ENCODE results near the gene ARRB1.

ARRB1 gene

GRCh38 chr11:75262961-75263852 lies 88.3 kb downstream of the ARRB1 start:
- TF ChIP-seq, protein P1, sequence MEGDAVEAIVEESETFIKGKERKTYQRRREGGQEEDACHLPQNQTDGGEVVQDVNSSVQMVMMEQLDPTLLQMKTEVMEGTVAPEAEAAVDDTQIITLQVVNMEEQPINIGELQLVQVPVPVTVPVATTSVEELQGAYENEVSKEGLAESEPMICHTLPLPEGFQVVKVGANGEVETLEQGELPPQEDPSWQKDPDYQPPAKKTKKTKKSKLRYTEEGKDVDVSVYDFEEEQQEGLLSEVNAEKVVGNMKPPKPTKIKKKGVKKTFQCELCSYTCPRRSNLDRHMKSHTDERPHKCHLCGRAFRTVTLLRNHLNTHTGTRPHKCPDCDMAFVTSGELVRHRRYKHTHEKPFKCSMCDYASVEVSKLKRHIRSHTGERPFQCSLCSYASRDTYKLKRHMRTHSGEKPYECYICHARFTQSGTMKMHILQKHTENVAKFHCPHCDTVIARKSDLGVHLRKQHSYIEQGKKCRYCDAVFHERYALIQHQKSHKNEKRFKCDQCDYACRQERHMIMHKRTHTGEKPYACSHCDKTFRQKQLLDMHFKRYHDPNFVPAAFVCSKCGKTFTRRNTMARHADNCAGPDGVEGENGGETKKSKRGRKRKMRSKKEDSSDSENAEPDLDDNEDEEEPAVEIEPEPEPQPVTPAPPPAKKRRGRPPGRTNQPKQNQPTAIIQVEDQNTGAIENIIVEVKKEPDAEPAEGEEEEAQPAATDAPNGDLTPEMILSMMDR (IDR thresholded peaks at IDR 0.05; ENCODE audit: control extremely low read depth, extremely low read depth, low read depth, missing control alignments): no peak
- ChIA-PET CTCF (interaction anchor here (1.1 to 3.1 kb wide), 8 partner anchors 8 to 123 kb away, joined by 3 to 9 read pairs (median 4); no protein-coding TSS in a partner anchor), POLR2A (no interaction called here)
- no peak for DNase-seq (ENCODE audit: extremely low spot score)

GRCh38 chr11:75262436-75262835 lies 89.0 kb downstream of the ARRB1 start:
- ChIA-PET CTCF (interaction anchor here (1.1 to 3.1 kb wide), 7 partner anchors 8 to 122 kb away, joined by 3 to 9 read pairs (median 5); no protein-coding TSS in a partner anchor), POLR2A (no interaction called here)
- DNase-seq (ENCODE audit: extremely low spot score): no peak
- TF ChIP-seq, protein P1 (IDR thresholded peaks at IDR 0.05; ENCODE audit: control extremely low read depth, extremely low read depth, low read depth, missing control alignments): no peak

- ChIA-PET CTCF (interaction anchor here (1.3 to 3.1 kb wide), 7 partner anchors 9 to 121 kb away, joined by 4 to 9 read pairs (median 5); no protein-coding TSS in a partner anchor), POLR2A (no interaction called here)
- TF ChIP-seq, protein P1 (IDR thresholded peaks at IDR 0.05; ENCODE audit: control extremely low read depth, extremely low read depth, low read depth, missing control alignments): no peak
Observed at GRCh38 chr11:75261902-75262361, 89.5 kb downstream of the ARRB1 start.

DNA sequence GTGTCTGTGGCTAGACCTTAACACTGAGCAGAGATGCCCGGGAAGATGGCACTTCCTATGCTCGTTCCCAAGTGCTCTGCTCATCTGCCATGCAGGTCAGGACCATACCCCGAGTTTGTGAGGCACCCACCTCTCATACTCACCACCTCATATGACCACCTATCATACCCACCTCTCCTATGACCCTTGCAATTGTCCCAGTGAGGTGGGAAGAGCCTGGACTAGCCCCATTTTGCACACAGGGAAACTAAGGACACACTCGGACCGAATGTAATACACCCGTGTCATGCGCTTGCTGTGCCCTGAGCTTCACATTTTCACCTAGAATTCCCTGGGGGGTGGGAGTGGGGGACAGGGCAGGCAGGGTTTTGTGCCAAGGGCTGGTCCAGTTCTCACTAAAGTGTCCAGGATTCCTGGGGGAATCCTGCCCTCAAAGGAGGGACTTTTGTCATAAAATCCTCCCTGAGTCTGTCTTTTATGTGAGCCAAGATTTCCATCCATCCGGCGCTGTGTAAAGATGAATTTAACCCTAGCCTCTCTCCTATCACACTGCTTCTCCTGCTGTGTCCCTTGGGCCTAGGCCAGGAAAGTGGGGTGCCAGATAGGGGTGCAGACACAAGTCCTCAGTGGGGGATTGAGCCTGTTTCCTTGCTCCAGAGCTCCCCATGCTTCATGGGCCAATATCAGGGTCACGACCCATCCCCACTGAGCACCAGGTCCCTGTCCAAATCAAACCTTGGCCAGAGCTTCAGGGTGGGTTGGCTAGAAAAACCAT lies 90.9 kb downstream of the ARRB1 start:
- TF ChIP-seq, protein P1 (IDR thresholded peaks at IDR 0.05; ENCODE audit: control extremely low read depth, extremely low read depth, low read depth, missing control alignments): no peak
- ChIA-PET CTCF (interaction anchor here (1.4 to 3.8 kb wide), 5 partner anchors 12 to 120 kb away, joined by 5 to 16 read pairs (median 6); no protein-coding TSS in a partner anchor), POLR2A (no interaction called here)
- no peak for DNase-seq (ENCODE audit: extremely low spot score)

More at GRCh38 chr11:75261902-75262361, 89.5 kb downstream of the ARRB1 start:
- DNase-seq (ENCODE audit: extremely low spot score): no peak

DNA sequence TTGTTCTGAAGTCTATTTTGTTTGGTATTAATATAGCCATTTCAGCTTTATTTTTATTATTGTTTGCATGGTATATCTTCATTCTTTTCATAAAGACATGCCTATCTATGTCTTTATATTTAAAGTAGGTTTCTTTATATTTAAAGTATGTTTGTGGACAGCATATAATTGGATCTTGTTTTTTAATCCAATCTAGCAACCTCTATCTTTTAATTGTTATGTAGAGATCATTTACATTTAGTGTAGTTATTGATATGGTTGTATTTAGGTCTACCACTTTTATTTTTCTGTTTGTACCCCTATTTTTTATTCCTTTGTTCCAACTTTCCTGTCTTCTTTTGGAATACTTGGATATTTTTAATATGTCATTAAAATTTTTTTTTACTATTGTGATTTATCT lies 97.1 kb downstream of the ARRB1 start:
- ChIA-PET POLR2A (no interaction called here), CTCF (no interaction called here)
- no peak for DNase-seq (ENCODE audit: extremely low spot score)
- TF ChIP-seq, protein P1 (IDR thresholded peaks at IDR 0.05; ENCODE audit: control extremely low read depth, extremely low read depth, low read depth, missing control alignments): no peak

- DNase-seq (ENCODE audit: extremely low spot score): no peak
- ChIA-PET CTCF (interaction anchor here (1.0 to 17.1 kb wide), 17 partner anchors 10 to 678 kb away, joined by 3 to 496 read pairs (median 9); partner anchors contain the start of genes SLCO2B1 and TPBGL), POLR2A (no interaction called here)
- TF ChIP-seq, protein P1 (IDR thresholded peaks at IDR 0.05; ENCODE audit: control extremely low read depth, extremely low read depth, low read depth, missing control alignments): no peak
Observed at GRCh38 chr11:75249704-75250103, 101.8 kb downstream of the ARRB1 start.
